Measurements from ENCODE around the gene PRPF8. TPM values are rescaled to one million over a fixed set of nuclear protein-coding genes. Genes with fewer than 3 reads are reported as not detected.
"Not testable (repeated sequence)": the region's sequence is repeated elsewhere in the genome, so short reads cannot be mapped to it uniquely, and the experiment has no call there.

Gene PRPF8
- polyA plus RNA-seq, 2 donors, result 74.5 to 82.1 TPM

- Histone ChIP-seq H3K4me1 (ENCODE audit: control insufficient read depth in 2 of 2, insufficient read depth in 2 of 2, low read length in 1 of 2) (peaks cover 8 to 9% of the 10 kb centered on the region in 2 donors), H3K27ac (ENCODE audit: low read depth in 2 of 2, low read length in 1 of 2) (no peak overlapping the region), H3K9me3 (ENCODE audit: control insufficient read depth in 2 of 2, insufficient read depth in 1 of 2, low read depth in 1 of 2, low read length in 1 of 2) (no peaks in the 10 kb centered on the region), H3K27me3 (ENCODE audit: control insufficient read depth in 1 of 2, insufficient read depth in 2 of 2, low read length in 2 of 2) (no peaks in the 10 kb centered on the region), H3K36me3 (ENCODE audit: control insufficient read depth in 2 of 2, insufficient read depth in 2 of 2, low read length in 1 of 2) (peaks cover 2 to 30% of the 10 kb centered on the region in 2 donors), H3K4me3 (ENCODE audit: low read depth in 1 of 2, low read length in 2 of 2) (no peak overlapping the region)
- WGBS, 2 donors, result 86 to 90% methylated on average over 21 of the region's 21 CpGs
Observed at GRCh38 chr17:1727258-1727789, 42.7 kb upstream of the PRPF8 start.

- H3K36me3 ChIP-seq (ENCODE audit: control insufficient read depth in 2 of 2, insufficient read depth in 2 of 2, low read length in 1 of 2), result peaks cover 2 to 30% of the 10 kb centered on the region in 2 donors
- peaks cover 8 to 9% of the 10 kb centered on the region in 2 donors for H3K4me1 ChIP-seq (ENCODE audit: control insufficient read depth in 2 of 2, insufficient read depth in 2 of 2, low read length in 1 of 2)
Observed at GRCh38 chr17:1726626-1727257, 42.1 kb upstream of the PRPF8 start.

GRCh38 chr17:1725642-1726511 lies 41.2 kb upstream of the PRPF8 start:
- peak overlapping the region in 1 of 2 donors; percentile 69 for H3K4me3 ChIP-seq (ENCODE audit: low read depth in 1 of 2, low read length in 2 of 2)
- peaks cover 8 to 9% of the 10 kb centered on the region in 2 donors for H3K4me1 ChIP-seq (ENCODE audit: control insufficient read depth in 2 of 2, insufficient read depth in 2 of 2, low read length in 1 of 2)
- 92 to 93% methylated on average over 54 of the region's 54 CpGs for WGBS, 2 donors
- H3K9me3 ChIP-seq (ENCODE audit: control insufficient read depth in 2 of 2, insufficient read depth in 1 of 2, low read depth in 1 of 2, low read length in 1 of 2), result no peaks in the 10 kb centered on the region
- peaks cover 2 to 28% of the 10 kb centered on the region in 2 donors for H3K36me3 ChIP-seq (ENCODE audit: control insufficient read depth in 2 of 2, insufficient read depth in 2 of 2, low read length in 1 of 2)
- no peaks in the 10 kb centered on the region for H3K27me3 ChIP-seq (ENCODE audit: control insufficient read depth in 1 of 2, insufficient read depth in 2 of 2, low read length in 2 of 2)
- H3K27ac ChIP-seq (ENCODE audit: low read depth in 2 of 2, low read length in 1 of 2), result no peak overlapping the region

More at GRCh38 chr17:1726626-1727257, 42.1 kb upstream of the PRPF8 start:
- Histone ChIP-seq H3K27ac (ENCODE audit: low read depth in 2 of 2, low read length in 1 of 2) (no peak overlapping the region), H3K4me3 (ENCODE audit: low read depth in 1 of 2, low read length in 2 of 2) (no peak overlapping the region), H3K9me3 (ENCODE audit: control insufficient read depth in 2 of 2, insufficient read depth in 1 of 2, low read depth in 1 of 2, low read length in 1 of 2) (no peaks in the 10 kb centered on the region), H3K27me3 (ENCODE audit: control insufficient read depth in 1 of 2, insufficient read depth in 2 of 2, low read length in 2 of 2) (no peaks in the 10 kb centered on the region)
- WGBS, 2 donors, result 79 to 84% methylated on average over 18 of the region's 18 CpGs

GRCh38 chr17:1724869-1725641 lies 40.4 kb upstream of the PRPF8 start:
- 11 to 13% methylated on average over 48 to 51 of the region's 51 CpGs for WGBS, 2 donors
- H3K4me1 ChIP-seq (ENCODE audit: control insufficient read depth in 2 of 2, insufficient read depth in 2 of 2, low read length in 1 of 2), result peaks cover 8 to 9% of the 10 kb centered on the region in 2 donors

GRCh38 chr17:1724351-1724868 lies 39.7 kb upstream of the PRPF8 start, which contains the start of gene WDR81:
Gene WDR81, plus strand, starts transcription at chr17:1724704. Its CDS starts 256 bp downstream, at chr17:1724960.
- H3K4me1 ChIP-seq (ENCODE audit: control insufficient read depth in 2 of 2, insufficient read depth in 2 of 2, low read length in 1 of 2), result peaks cover 8 to 9% of the 10 kb centered on the region in 2 donors
- H3K27me3 ChIP-seq (ENCODE audit: control insufficient read depth in 1 of 2, insufficient read depth in 2 of 2, low read length in 2 of 2), result no peaks in the 10 kb centered on the region
- H3K36me3 ChIP-seq (ENCODE audit: control insufficient read depth in 2 of 2, insufficient read depth in 2 of 2, low read length in 1 of 2), result peaks cover 2 to 25% of the 10 kb centered on the region in 2 donors
- H3K27ac ChIP-seq (ENCODE audit: low read depth in 2 of 2, low read length in 1 of 2), result peak within 1 kb of the TSS; percentile 84 to 87
- WGBS, 2 donors, result 0 to 1% methylated on average over 38 to 57 of the region's 57 CpGs
- no peaks in the 10 kb centered on the region for H3K9me3 ChIP-seq (ENCODE audit: control insufficient read depth in 2 of 2, insufficient read depth in 1 of 2, low read depth in 1 of 2, low read length in 1 of 2)
- H3K4me3 ChIP-seq (ENCODE audit: low read depth in 1 of 2, low read length in 2 of 2), result peak within 1 kb of the TSS; percentile 51 to 69

More at GRCh38 chr17:1724869-1725641, 40.4 kb upstream of the PRPF8 start:
- Histone ChIP-seq H3K27ac (ENCODE audit: low read depth in 2 of 2, low read length in 1 of 2) (peak overlapping the region in 1 of 2 donors; percentile 87), H3K27me3 (ENCODE audit: control insufficient read depth in 1 of 2, insufficient read depth in 2 of 2, low read length in 2 of 2) (no peaks in the 10 kb centered on the region), H3K36me3 (ENCODE audit: control insufficient read depth in 2 of 2, insufficient read depth in 2 of 2, low read length in 1 of 2) (peaks cover 2 to 25% of the 10 kb centered on the region in 2 donors), H3K9me3 (ENCODE audit: control insufficient read depth in 2 of 2, insufficient read depth in 1 of 2, low read depth in 1 of 2, low read length in 1 of 2) (no peaks in the 10 kb centered on the region), H3K4me3 (ENCODE audit: low read depth in 1 of 2, low read length in 2 of 2) (peak overlapping the region; percentile 51 to 69)

GRCh38 chr17:1722022-1722421 lies 37.4 kb upstream of the PRPF8 start:
- H3K27ac ChIP-seq (ENCODE audit: low read depth in 2 of 2, low read length in 1 of 2); H3K27me3 ChIP-seq (ENCODE audit: control insufficient read depth in 1 of 2, insufficient read depth in 2 of 2, low read length in 2 of 2); H3K9me3 ChIP-seq (ENCODE audit: control insufficient read depth in 2 of 2, insufficient read depth in 1 of 2, low read depth in 1 of 2, low read length in 1 of 2); H3K4me1 ChIP-seq (ENCODE audit: control insufficient read depth in 2 of 2, insufficient read depth in 2 of 2, low read length in 1 of 2); H3K4me3 ChIP-seq (ENCODE audit: low read depth in 1 of 2, low read length in 2 of 2): not testable (repeated sequence)
- H3K36me3 ChIP-seq (ENCODE audit: control insufficient read depth in 2 of 2, insufficient read depth in 2 of 2, low read length in 1 of 2), result peaks cover 0 to 10% of the 10 kb centered on the region in 2 donors
- WGBS, 2 donors, result 98% methylated on average over 7 to 8 of the region's 8 CpGs

- Histone ChIP-seq H3K27me3 (ENCODE audit: control insufficient read depth in 1 of 2, insufficient read depth in 2 of 2, low read length in 2 of 2) (no peaks in the 10 kb centered on the region), H3K9me3 (ENCODE audit: control insufficient read depth in 2 of 2, insufficient read depth in 1 of 2, low read depth in 1 of 2, low read length in 1 of 2) (no peaks in the 10 kb centered on the region), H3K4me3 (ENCODE audit: low read depth in 1 of 2, low read length in 2 of 2) (no peak overlapping the region), H3K4me1 (ENCODE audit: control insufficient read depth in 2 of 2, insufficient read depth in 2 of 2, low read length in 1 of 2) (peaks cover 6 to 8% of the 10 kb centered on the region in 2 donors), H3K27ac (ENCODE audit: low read depth in 2 of 2, low read length in 1 of 2) (no peak overlapping the region), H3K36me3 (ENCODE audit: control insufficient read depth in 2 of 2, insufficient read depth in 2 of 2, low read length in 1 of 2) (no peaks in the 10 kb centered on the region)
- WGBS, 2 donors, result 27 to 35% methylated on average over 11 of the region's 11 CpGs
Observed at GRCh38 chr17:1720856-1721386, 36.3 kb upstream of the PRPF8 start.

- WGBS, 2 donors, result 77 to 78% methylated on average over 19 of the region's 19 CpGs
- Histone ChIP-seq H3K4me3 (ENCODE audit: low read depth in 1 of 2, low read length in 2 of 2) (no peak overlapping the region), H3K36me3 (ENCODE audit: control insufficient read depth in 2 of 2, insufficient read depth in 2 of 2, low read length in 1 of 2) (peaks cover 0 to 2% of the 10 kb centered on the region in 2 donors), H3K9me3 (ENCODE audit: control insufficient read depth in 2 of 2, insufficient read depth in 1 of 2, low read depth in 1 of 2, low read length in 1 of 2) (no peaks in the 10 kb centered on the region), H3K27ac (ENCODE audit: low read depth in 2 of 2, low read length in 1 of 2) (peak overlapping the region in 1 of 2 donors; percentile 59), H3K4me1 (ENCODE audit: control insufficient read depth in 2 of 2, insufficient read depth in 2 of 2, low read length in 1 of 2) (peaks cover 3 to 5% of the 10 kb centered on the region in 2 donors), H3K27me3 (ENCODE audit: control insufficient read depth in 1 of 2, insufficient read depth in 2 of 2, low read length in 2 of 2) (no peaks in the 10 kb centered on the region)
Observed at GRCh38 chr17:1718362-1719165, 33.9 kb upstream of the PRPF8 start.

All from esophagus (tissue), 2 donors.